ENCODE data around the gene C2orf92.

DNA sequence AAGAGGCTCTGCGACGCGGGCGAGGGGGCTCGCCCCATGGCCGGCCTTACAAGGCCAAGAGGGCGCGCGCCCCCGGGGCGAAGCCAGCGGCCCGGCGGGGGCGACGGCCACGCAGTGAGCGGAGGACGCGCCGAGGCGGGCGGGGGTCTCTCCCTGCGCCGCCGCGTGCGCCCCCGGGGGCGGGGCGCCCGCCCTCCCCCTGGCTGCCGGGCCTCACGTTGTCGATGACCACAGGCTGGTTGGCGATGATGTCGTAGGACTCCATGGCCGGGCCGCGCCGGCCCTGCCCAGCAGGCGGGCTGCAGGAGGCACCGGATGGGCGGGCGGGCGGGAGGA, 5.9 kb upstream of the C2orf92 start:
- no peak for TF ChIP-seq EZH2 (IDR thresholded peaks at IDR 0.05)
- no peak for TF ChIP-seq POLR2AphosphoS5 (IDR thresholded peaks at IDR 0.05; ENCODE audit: borderline replicate concordance, low read depth, low read length)
- no peak for TF ChIP-seq FOXP2 (optimal IDR thresholded peaks at IDR 0.05; ENCODE audit: control extremely low read depth, extremely low read length, insufficient read depth)

Data from SK-N-MC (cell line).